C4-2B (cell line): ENCODE measurements around the gene ZSCAN10.

Experiments
- ZFX ChIP-seq: fragments of 450-650 bp; IDR thresholded peaks from 2 replicates; pipeline ENCODE4 v1.6.1; 2017
- TF ChIP-seq, protein P1 (sequence below): fragments of 450-650 bp; conservative IDR thresholded peaks from 2 replicates; pipeline ENCODE4 v1.5.1; 2017; ENCODE audit warnings: mild to moderate bottlenecking

- TF ChIP-seq, protein P1, sequence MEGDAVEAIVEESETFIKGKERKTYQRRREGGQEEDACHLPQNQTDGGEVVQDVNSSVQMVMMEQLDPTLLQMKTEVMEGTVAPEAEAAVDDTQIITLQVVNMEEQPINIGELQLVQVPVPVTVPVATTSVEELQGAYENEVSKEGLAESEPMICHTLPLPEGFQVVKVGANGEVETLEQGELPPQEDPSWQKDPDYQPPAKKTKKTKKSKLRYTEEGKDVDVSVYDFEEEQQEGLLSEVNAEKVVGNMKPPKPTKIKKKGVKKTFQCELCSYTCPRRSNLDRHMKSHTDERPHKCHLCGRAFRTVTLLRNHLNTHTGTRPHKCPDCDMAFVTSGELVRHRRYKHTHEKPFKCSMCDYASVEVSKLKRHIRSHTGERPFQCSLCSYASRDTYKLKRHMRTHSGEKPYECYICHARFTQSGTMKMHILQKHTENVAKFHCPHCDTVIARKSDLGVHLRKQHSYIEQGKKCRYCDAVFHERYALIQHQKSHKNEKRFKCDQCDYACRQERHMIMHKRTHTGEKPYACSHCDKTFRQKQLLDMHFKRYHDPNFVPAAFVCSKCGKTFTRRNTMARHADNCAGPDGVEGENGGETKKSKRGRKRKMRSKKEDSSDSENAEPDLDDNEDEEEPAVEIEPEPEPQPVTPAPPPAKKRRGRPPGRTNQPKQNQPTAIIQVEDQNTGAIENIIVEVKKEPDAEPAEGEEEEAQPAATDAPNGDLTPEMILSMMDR, result no peak
- no peak for TF ChIP-seq ZFX
These were observed 43.9 kb downstream of the ZSCAN10 start for GRCh38 chr16:3054965-3055733.
